Measurements from ENCODE around the gene FAM168B. TPM values are rescaled to one million over a fixed set of nuclear protein-coding genes. Genes with fewer than 3 reads are reported as not detected.
"Not testable (repeated sequence)": the region's sequence is repeated elsewhere in the genome, so short reads cannot be mapped to it uniquely, and the experiment has no call there.

The FAM168B gene
- total and polyA plus RNA-seq, 5 donors = 34.1 to 99.4 (median 86.9) TPM

DNA sequence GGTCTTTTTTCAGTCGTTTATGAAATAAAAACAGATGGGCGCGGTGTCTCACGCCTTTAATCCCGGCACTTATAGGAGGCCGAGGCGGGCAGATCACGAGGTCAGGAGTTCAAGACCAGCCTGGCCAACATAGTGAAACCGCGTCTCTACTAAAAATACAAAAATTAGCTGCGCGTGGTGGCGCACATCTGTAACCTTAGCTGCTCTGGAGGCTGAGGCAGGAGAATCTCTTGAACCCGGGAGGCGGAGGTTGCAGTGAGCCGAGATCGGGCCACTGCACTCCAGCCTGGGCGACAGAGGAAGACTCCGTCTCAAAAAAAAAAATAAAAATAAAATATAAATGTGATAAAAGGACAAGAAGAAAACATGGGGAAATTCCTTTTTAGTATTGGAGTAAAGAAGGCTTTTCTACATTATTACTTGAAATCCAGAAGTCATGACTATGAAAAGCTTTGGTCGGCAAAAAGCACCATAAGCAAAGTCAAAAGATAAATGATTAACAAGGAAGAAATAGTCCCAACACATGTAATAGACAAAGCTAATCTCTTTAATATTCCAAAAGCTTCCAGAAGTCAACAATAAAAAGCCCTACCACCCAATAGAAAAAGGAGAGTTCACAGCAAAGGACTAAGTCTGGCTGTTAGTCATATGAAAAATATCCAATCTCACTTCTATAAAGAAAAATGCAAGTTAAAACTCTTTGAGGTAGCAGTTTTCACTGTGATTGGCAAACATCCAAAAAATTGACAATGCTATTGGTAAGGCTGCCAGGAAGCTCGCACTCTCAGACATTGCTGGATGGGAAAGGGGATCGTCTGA is 1.4 kb upstream of the FAM168B start:
- Histone ChIP-seq H3K4me3 (ENCODE audit: low read length) (no peak overlapping the region), H3K9me3 (ENCODE audit: control insufficient read depth, low read length) (no peaks in the 10 kb centered on the region), H3K27ac (ENCODE audit: low read length) (no peak overlapping the region), H3K27me3 (ENCODE audit: control insufficient read depth, insufficient read depth) (no peaks in the 10 kb centered on the region), H3K4me1 (ENCODE audit: control insufficient read depth, insufficient read depth, low read length) (no peaks in the 10 kb centered on the region)
- 78% methylated on average over 22 of the region's 22 CpGs for WGBS
- DNase-seq = no peak
- intact Hi-C loops (cut with DNase I) = no loop called here
- no peak for ATAC-seq

DNA sequence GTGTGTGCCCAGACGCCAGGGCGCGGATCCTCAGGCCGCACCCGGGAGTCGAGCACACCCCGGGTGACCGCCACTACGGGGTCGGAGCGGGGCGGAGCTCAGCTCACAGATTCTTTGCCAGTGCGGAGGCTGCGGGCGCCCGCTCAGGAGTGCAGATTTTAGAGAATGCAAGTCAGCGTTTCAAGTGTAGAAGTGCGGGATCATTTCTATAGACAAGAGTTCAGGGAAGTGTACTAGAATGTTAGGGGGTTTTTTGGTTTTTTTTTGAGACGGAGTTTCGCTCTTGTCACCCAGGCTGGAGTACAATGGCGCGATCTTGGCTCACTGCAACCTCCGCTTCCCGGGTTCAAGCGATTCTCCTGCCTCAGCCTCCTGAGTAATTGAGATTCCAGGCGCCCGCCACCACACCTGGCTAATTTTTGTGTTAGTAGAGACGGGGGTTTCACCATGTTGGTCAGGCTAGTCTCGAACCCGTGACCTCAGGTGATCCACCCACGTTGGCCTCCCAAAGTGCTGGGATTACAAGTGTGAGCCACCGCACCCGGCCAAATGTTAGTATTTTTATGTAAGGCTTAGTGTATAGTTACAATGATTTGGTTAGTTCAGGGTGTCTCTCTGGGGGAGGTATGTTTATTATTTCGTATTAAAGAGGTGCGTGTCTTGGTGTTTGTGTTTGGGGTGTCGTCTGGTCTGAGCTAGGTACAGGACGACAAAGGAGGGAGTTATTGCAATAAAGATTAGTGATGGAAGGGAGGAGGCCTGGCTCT is 619 bp upstream of the FAM168B start:
- H3K4me1 ChIP-seq (ENCODE audit: control insufficient read depth, insufficient read depth, low read length) = no peaks in the 10 kb centered on the region
- intact Hi-C loops (cut with DNase I) = no loop called here
- peak; percentile 90 for ATAC-seq
- no peaks in the 10 kb centered on the region for H3K27me3 ChIP-seq (ENCODE audit: control insufficient read depth, insufficient read depth)
- DNase-seq = peak in 1 of 3 donors; percentile 62
- peak overlapping the region; percentile 90 for H3K4me3 ChIP-seq (ENCODE audit: low read length)
- no peaks in the 10 kb centered on the region for H3K9me3 ChIP-seq (ENCODE audit: control insufficient read depth, low read length)
- WGBS = 12% methylated on average over 37 of the region's 37 CpGs
- H3K27ac ChIP-seq (ENCODE audit: low read length) = peak overlapping the region; percentile 94

DNA sequence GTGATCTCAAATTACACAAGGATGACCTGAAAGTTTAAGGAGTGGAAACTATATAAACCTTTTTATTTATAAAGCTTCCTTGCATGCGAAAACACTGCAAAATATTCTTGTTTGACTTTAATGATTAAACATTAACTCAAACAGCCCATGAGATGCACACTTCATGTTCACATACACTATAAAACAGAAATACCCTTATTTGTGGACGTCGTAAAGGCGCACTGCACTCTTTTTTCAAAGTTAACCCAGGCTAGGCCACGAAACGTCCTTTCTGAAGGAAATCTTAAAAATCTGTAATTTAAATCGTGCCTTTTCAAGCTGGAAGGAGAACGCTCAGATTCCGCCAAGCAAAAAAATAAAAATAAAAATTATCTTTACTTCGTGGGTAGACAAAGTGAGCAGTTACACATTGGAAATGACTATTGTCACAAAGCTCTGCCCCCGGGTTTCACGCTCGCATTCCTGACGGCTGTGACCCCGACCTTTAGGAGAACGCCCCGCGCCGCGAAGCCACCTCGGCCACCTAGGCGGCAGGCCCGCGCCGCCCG is 728 bp downstream of the FAM168B start:
- intact Hi-C loops (cut with DNase I) = no loop called here
- ATAC-seq = no peak
- Histone ChIP-seq H3K4me3 (ENCODE audit: low read length) (peak overlapping the region; percentile 90), H3K27ac (ENCODE audit: low read length) (peak overlapping the region; percentile 93), H3K4me1 (ENCODE audit: control insufficient read depth, insufficient read depth, low read length) (no peaks in the 10 kb centered on the region), H3K27me3 (ENCODE audit: control insufficient read depth, insufficient read depth) (no peaks in the 10 kb centered on the region), H3K9me3 (ENCODE audit: control insufficient read depth, low read length) (no peaks in the 10 kb centered on the region)
- DNase-seq = no peak
- 1% methylated on average over 26 of the region's 26 CpGs for WGBS

DNA sequence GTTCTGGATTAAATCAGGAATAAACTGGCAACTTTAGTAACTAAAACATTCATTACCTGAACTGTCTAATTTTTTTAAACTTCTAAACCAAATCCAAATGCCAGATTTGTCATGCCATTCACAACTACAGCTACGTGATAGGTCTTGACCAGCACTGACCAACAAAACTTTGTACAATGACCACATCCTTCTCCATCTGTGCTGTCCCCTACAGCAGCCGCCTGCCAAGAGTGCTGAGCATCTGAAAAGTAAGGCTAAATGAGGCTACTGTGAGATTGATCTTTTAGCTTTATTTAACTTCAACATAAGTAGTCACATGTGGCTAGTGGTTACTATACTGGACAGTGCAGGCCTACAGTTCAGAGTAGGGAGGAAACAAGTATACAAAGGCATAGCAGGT is 7.6 kb downstream of the FAM168B start:
- Histone ChIP-seq H3K4me1 (ENCODE audit: control insufficient read depth, insufficient read depth, low read length) (peaks cover 6% of the 10 kb centered on the region), H3K27ac (ENCODE audit: low read length) (no peak overlapping the region), H3K4me3 (ENCODE audit: low read length) (no peak overlapping the region), H3K9me3 (ENCODE audit: control insufficient read depth, low read length) (no peaks in the 10 kb centered on the region), H3K27me3 (ENCODE audit: control insufficient read depth, insufficient read depth) (no peaks in the 10 kb centered on the region)
- DNase-seq = no peak
- ATAC-seq = peak; percentile 28 to 32
- intact Hi-C loops (cut with DNase I) = no loop called here
- WGBS = 61% methylated on average over 2 of the region's 2 CpGs

DNA sequence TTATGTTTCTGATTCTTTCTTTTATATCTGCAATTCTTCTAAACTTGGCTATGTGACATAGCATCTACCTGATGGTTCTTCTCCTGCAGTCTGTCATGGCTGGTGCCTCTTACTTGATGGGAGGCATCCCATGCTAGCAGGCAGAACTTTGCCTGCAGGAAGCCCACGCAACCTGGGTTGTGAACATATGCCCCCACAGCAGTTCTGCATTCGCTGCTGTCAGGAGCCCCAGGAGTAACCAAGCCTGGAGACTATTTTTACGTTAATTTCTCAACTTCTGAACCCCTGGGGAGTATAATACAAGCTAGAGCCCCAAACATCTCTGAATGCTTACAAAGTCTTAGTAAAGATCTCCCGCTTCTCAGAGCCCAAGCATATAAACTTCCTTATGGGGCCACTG is 12.1 kb downstream of the FAM168B start:
- Histone ChIP-seq H3K9me3 (ENCODE audit: control insufficient read depth, low read length) (no peaks in the 10 kb centered on the region), H3K27ac (ENCODE audit: low read length) (no peak overlapping the region), H3K27me3 (ENCODE audit: control insufficient read depth, insufficient read depth) (no peaks in the 10 kb centered on the region), H3K4me3 (ENCODE audit: low read length) (no peak overlapping the region), H3K4me1 (ENCODE audit: control insufficient read depth, insufficient read depth, low read length) (peaks cover 6% of the 10 kb centered on the region)
- intact Hi-C loops (cut with DNase I) = no loop called here
- 85% methylated on average over 4 of the region's 4 CpGs for WGBS
- ATAC-seq (no peak), DNase-seq (no peak)

DNA sequence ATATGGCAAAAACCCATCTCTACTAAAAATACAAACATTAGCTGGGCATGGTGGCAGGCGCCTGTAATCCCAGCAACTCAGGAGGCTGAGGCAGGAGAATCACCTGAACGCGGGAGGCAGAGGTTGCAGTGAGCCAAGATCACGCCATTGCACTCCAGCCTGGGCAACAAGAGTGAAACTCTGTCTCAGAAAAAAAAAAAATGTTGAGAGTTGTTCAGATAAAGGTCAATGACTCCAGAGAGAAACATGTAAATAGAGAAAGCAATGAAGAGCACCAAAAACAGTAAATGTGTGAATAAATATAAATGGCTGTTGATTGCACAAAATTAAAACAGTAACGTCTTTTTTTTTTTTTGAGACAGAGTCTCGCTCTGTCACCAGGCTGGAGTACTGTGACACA is 13.3 kb downstream of the FAM168B start:
- 94% methylated on average over 6 of the region's 6 CpGs for WGBS
- H3K9me3 ChIP-seq (ENCODE audit: control insufficient read depth, low read length); DNase-seq; ATAC-seq; H3K4me3 ChIP-seq (ENCODE audit: low read length); H3K27ac ChIP-seq (ENCODE audit: low read length); H3K27me3 ChIP-seq (ENCODE audit: control insufficient read depth, insufficient read depth); intact Hi-C loops (cut with DNase I); H3K4me1 ChIP-seq (ENCODE audit: control insufficient read depth, insufficient read depth, low read length): not testable (repeated sequence)

DNA sequence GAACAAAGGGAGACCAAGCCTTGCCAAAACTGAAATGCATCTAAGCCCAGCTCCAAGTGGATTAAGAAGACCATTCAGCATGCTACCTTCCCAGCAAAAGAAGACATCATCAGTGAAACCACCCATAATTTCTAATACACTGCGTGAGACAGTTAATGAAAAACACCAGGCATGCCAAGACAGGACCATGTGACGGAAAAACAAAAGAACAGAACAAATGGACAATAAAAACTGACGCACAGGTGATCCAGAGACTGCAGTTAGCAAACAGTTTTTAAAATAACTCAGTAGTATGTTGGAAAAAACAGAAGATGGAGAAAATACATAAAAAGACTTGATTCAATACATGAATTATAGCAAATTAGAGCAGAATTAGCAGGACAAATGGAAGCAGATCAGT is 15.3 kb downstream of the FAM168B start:
- 84% methylated on average over 3 of the region's 3 CpGs for WGBS
- Histone ChIP-seq H3K4me3 (ENCODE audit: low read length) (no peak overlapping the region), H3K27me3 (ENCODE audit: control insufficient read depth, insufficient read depth) (no peaks in the 10 kb centered on the region), H3K4me1 (ENCODE audit: control insufficient read depth, insufficient read depth, low read length) (peaks cover 7% of the 10 kb centered on the region), H3K27ac (ENCODE audit: low read length) (no peak overlapping the region), H3K9me3 (ENCODE audit: control insufficient read depth, low read length) (no peaks in the 10 kb centered on the region)
- no peak for ATAC-seq
- intact Hi-C loops (cut with DNase I) = no loop called here
- DNase-seq = no peak

DNA sequence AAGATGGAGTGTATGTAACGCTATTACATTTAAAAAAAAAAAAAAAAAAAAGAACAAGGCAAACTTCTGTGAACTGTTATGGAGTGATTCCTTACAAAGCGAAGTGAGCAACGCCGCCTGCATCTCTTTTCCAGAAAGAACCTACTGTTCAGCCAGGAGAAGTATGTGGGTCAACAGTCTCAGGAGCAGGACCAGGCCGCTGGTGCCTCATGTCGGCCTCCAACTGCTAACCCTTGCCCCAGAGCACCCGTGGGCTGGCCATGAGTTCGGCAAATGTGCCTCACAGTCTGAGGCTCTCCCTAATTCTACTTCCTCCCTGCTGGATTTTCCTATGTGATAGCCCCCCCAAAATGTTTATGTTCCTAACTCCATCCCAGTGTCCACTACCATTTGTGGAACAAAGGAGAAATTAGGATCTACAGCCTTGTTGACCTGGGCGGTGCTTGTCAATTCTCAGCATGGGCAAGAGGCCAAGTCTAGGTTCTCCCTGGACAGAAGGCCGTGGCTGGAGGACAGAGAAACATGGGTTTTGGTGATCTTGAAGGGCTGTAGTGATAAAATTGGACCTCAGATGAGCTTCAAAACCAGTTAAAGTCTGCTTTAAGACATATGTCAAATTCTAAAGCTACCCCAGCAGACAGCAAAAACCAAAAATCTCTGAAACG is 15.9 kb downstream of the FAM168B start:
- 74% methylated on average over 11 of the region's 11 CpGs for WGBS
- Histone ChIP-seq H3K4me3 (ENCODE audit: low read length) (no peak overlapping the region), H3K27ac (ENCODE audit: low read length) (no peak overlapping the region), H3K27me3 (ENCODE audit: control insufficient read depth, insufficient read depth) (no peaks in the 10 kb centered on the region), H3K9me3 (ENCODE audit: control insufficient read depth, low read length) (no peaks in the 10 kb centered on the region), H3K4me1 (ENCODE audit: control insufficient read depth, insufficient read depth, low read length) (peaks cover 5% of the 10 kb centered on the region)
- peak in 1 of 2 donors; percentile 65 for ATAC-seq
- no peak for DNase-seq
- intact Hi-C loops (cut with DNase I) = no loop called here

DNA sequence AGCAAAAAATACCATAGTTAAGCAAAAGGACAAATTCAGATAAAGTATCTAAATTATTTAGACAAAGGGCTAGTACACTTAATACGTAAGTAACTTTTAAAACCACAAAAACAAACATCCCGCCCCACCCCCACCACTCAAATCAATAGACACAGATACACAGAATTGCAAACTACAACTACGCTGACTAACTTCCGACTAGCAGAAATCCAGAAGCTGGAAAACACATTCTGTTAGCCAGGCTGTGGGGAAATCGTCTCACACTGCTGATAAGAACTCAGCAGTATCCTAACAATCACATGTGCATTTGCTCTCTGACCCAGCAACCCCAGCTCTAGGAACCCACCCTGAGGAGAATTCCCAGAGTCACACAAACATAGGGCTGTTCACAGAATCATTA is 16.6 kb downstream of the FAM168B start:
- 70% methylated on average over 5 of the region's 5 CpGs for WGBS
- intact Hi-C loops (cut with DNase I) = no loop called here
- ATAC-seq (peak in 1 of 2 donors; percentile 36), DNase-seq (no peak)
- H3K9me3 ChIP-seq (ENCODE audit: control insufficient read depth, low read length) = no peaks in the 10 kb centered on the region
- H3K4me3 ChIP-seq (ENCODE audit: low read length) = no peak overlapping the region
- no peak overlapping the region for H3K27ac ChIP-seq (ENCODE audit: low read length)
- H3K4me1 ChIP-seq (ENCODE audit: control insufficient read depth, insufficient read depth, low read length) = peaks cover 3% of the 10 kb centered on the region
- no peaks in the 10 kb centered on the region for H3K27me3 ChIP-seq (ENCODE audit: control insufficient read depth, insufficient read depth)

DNA sequence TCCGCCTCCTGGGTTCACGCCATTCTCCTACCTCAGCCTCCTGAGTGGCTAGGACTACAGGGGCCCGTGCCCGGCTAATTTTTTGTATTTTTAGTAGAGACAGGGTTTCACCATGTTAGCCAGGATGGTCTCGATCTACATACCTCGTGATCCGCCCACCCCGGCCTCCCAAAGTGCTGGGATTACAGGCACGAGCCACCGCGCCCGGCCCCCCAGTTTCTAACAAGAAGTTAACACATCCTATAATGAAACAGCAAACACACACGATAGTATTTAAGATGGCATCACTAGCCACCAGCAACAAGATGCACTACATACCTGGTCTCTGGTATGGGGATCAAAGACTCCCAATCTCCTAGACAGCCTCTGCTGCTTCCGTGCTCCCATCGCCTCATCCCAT is 17.7 kb downstream of the FAM168B start:
- DNase-seq; H3K9me3 ChIP-seq (ENCODE audit: control insufficient read depth, low read length); H3K27ac ChIP-seq (ENCODE audit: low read length); H3K27me3 ChIP-seq (ENCODE audit: control insufficient read depth, insufficient read depth); intact Hi-C loops (cut with DNase I); ATAC-seq; H3K4me1 ChIP-seq (ENCODE audit: control insufficient read depth, insufficient read depth, low read length); H3K4me3 ChIP-seq (ENCODE audit: low read length): not testable (repeated sequence)
- WGBS = 96% methylated on average over 15 of the region's 15 CpGs

DNA sequence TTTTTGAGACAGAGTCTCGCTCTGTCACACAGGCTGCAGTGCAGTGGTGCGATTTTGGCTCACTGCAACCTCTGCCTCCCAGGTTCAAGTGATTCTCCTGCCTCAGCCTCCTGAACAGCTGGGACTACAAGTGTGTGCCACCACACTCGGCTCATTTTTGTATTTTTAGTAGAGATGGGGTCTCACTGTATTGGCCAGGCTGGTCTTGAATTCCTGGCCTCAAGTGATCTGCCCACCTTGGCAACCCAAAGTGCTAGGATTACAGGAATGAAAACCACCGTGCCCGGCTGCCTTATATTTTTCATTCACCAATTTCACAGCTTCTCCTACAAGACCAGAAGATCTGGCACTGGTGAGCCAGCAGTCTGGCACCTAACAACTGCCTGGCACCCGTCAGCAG is 25.1 kb downstream of the FAM168B start:
- H3K27ac ChIP-seq (ENCODE audit: low read length); H3K4me1 ChIP-seq (ENCODE audit: control insufficient read depth, insufficient read depth, low read length); DNase-seq; H3K4me3 ChIP-seq (ENCODE audit: low read length); ATAC-seq; H3K27me3 ChIP-seq (ENCODE audit: control insufficient read depth, insufficient read depth); H3K9me3 ChIP-seq (ENCODE audit: control insufficient read depth, low read length); intact Hi-C loops (cut with DNase I): not testable (repeated sequence)
- 95% methylated on average over 6 of the region's 6 CpGs for WGBS
